ENCODE measurements around the gene IQGAP2. TPM values are rescaled to one million over a fixed set of nuclear protein-coding genes. Genes with fewer than 3 reads are reported as not detected.

The IQGAP2 gene
- total and polyA plus RNA-seq, 2 of the 8 experiments (the other 6 are each of a cell fraction or from before 2014, with no cell fraction given) = 19.7 to 66.0 TPM

GRCh38 chr5:76513476-76513875, 110.4 kb downstream of the IQGAP2 start:
- Histone ChIP-seq H3K4me2 (ENCODE audit: insufficient read depth in 1 of 2, low read depth in 2 of 2, low read length in 2 of 2) (no peak overlapping the region), H3K56ac (replicated peaks; ENCODE audit: insufficient read length, low read depth, low read length) (no peak overlapping the region), H2BK12ac (ENCODE audit: low read depth, low read length) (no peak overlapping the region), H3K4me1 (replicated peaks in 1 of 4; ENCODE audit: control insufficient read depth in 3 of 4, insufficient read depth in 4 of 4, low read length in 3 of 4) (peaks cover 0 to 8% (median 3%) of the 10 kb centered on the region in 4 experiments; a peak in 4 of 7 replicates), H3K9ac (replicated peaks in 1 of 4; ENCODE audit: extremely low read depth in 1 of 4, low read depth in 3 of 4, low read length in 3 of 4) (no peak overlapping the region), H4K20me1 (replicated peaks in 1 of 2; ENCODE audit: control insufficient read depth in 1 of 2, insufficient read depth in 2 of 2, low read length in 2 of 2) (no peaks in the 10 kb centered on the region), H3K4ac (replicated peaks; ENCODE audit: insufficient read length, low read depth, low read length) (no peak overlapping the region), H3K79me1 (ENCODE audit: low read depth, low read length) (no peaks in the 10 kb centered on the region), H3K9me3 (ENCODE audit: insufficient read depth in 2 of 2, low read depth in 1 of 2, low read length in 1 of 2) (no peaks in the 10 kb centered on the region), H3K23ac (ENCODE audit: insufficient read length) (no peak overlapping the region), H3K4me3 (ENCODE audit: extremely low read depth in 1 of 4, insufficient read depth in 2 of 4, low read depth in 3 of 4, low read length in 4 of 4) (no peak overlapping the region), H2BK120ac (replicated peaks; ENCODE audit: low read depth, low read length) (no peak overlapping the region), H3K18ac (ENCODE audit: extremely low read depth, low read length) (no peak overlapping the region), H3K27ac (ENCODE audit: low read depth, low read length) (no peak overlapping the region), H2BK5ac (ENCODE audit: low read depth, low read length) (no peak overlapping the region), H3K14ac (ENCODE audit: insufficient read length) (no peak overlapping the region), H2AK5ac (ENCODE audit: low read depth, low read length) (no peak overlapping the region), H2BK15ac (ENCODE audit: low read length) (no peak overlapping the region), H4K8ac (ENCODE audit: extremely low read depth, insufficient read depth, low read length) (no peak overlapping the region), H2AFZ (ENCODE audit: low read length) (no peak overlapping the region), H3K23me2 (ENCODE audit: low read depth, low read length) (no peaks in the 10 kb centered on the region), H4K5ac (ENCODE audit: insufficient read length, low read depth, low read length) (no peak overlapping the region), H3K36me3 (ENCODE audit: control insufficient read depth in 2 of 4, insufficient read depth in 4 of 4, low read length in 3 of 4) (no peaks in the 10 kb centered on the region; a peak in 1 of 8 replicates), H2BK20ac (ENCODE audit: low read length) (no peak overlapping the region), H4K91ac (replicated peaks; ENCODE audit: insufficient read length, low read length) (no peak overlapping the region), H3K79me2 (ENCODE audit: control insufficient read depth in 1 of 2, insufficient read depth in 2 of 2, low read length in 2 of 2) (no peaks in the 10 kb centered on the region; a peak in 2 of 4 replicates), H3K27me3 (replicated peaks in 1 of 4; ENCODE audit: control insufficient read depth in 3 of 4, extremely low read depth in 1 of 4, insufficient read depth in 3 of 4, low read length in 3 of 4) (no peaks in the 10 kb centered on the region)
- POLR2A ChIA-PET (ENCODE audit: partially characterized antibody) = interaction anchor here (1.0 to 1.1 kb wide), 2 partner anchors 8 to 295 kb away, joined by 3 to 4 read pairs; no protein-coding TSS in a partner anchor
- TF ChIP-seq POLR2A (IDR thresholded peaks at IDR 0.05; ENCODE audit: control extremely low read depth in 1 of 2, low read depth in 2 of 2, low read length in 2 of 2) = no peak
- no peak for TF ChIP-seq NANOG (IDR thresholded peaks at IDR 0.05; ENCODE audit: insufficient read depth, low read depth, low read length, poor library complexity, severe bottlenecking)
- TF ChIP-seq PHF8 (conservative IDR thresholded peaks at IDR 0.05; ENCODE audit: low read depth, low read length) = no peak
- TF ChIP-seq MAFK (IDR thresholded peaks at IDR 0.05; ENCODE audit: low read depth, low read length) = no peak
- TF ChIP-seq CBX5 (IDR thresholded peaks at IDR 0.05; ENCODE audit: low read depth, low read length) = no peak
- no peak for TF ChIP-seq TCF12 (IDR thresholded peaks at IDR 0.05; ENCODE audit: low read depth, low read length)
- no peak for TF ChIP-seq TAF7 (optimal IDR thresholded peaks at IDR 0.05; ENCODE audit: borderline replicate concordance, low read depth, low read length)
- TF ChIP-seq JUN (IDR thresholded peaks at IDR 0.05; ENCODE audit: low read depth, low read length) = no peak
- TF ChIP-seq SUZ12 (IDR thresholded peaks at IDR 0.05; ENCODE audit: low read length) = no peak
- TF ChIP-seq ZNF274 (IDR thresholded peaks at IDR 0.05; ENCODE audit: borderline replicate concordance, extremely low read depth, low read length) = no peak
- TF ChIP-seq CBX8 (IDR thresholded peaks at IDR 0.05; ENCODE audit: borderline replicate concordance, low read depth, low read length) = no peak
- no peak for TF ChIP-seq MAX (IDR thresholded peaks at IDR 0.05)
- DNase-seq (ENCODE audit: low read depth in 1 of 2, low spot score in 2 of 2) (no peak), FAIRE-seq (no peak)
- CTCF ChIA-PET (ENCODE audit: partially characterized antibody) = no interaction called here
- 90% methylated on average over 1 of the region's 1 CpG; no CpG with 5 or more reads in 1 of the 2 experiments for WGBS, 2 experiments (ENCODE audit: extremely low coverage in 1 of 2, insufficient coverage in 1 of 2, insufficient read length in 1 of 2, insufficient replicate concordance in 2 of 2, low coverage in 1 of 2, low lambda C conversion rate in 2 of 2, missing lambda C conversion rate in 1 of 2)

All from H1 (cell line).